Neural progenitor cell (in vitro differentiated cells): ENCODE data around the gene P2RX1.

ENCODE experiments used
- EZH2 ChIP-seq: fragments of 200-600 bp; sonication (generic); IDR thresholded peaks from 2 replicates; pipeline ENCODE4 v1.6.1; 2017; ENCODE audit warnings: antibody characterized with exemption, mild to moderate bottlenecking, moderate library complexity
- EZH2phosphoT487 ChIP-seq: fragments of 200-600 bp; sonication (generic); IDR thresholded peaks from 2 replicates; pipeline ENCODE4 v1.6.1; 2017; ENCODE audit warnings: antibody characterized with exemption
- TF ChIP-seq, protein P1 (sequence below): fragments of 200-600 bp; sonication (generic); IDR thresholded peaks from 2 replicates; pipeline ENCODE4 v1.5.1; 2017; ENCODE audit warnings: antibody characterized with exemption, mild to moderate bottlenecking

DNA sequence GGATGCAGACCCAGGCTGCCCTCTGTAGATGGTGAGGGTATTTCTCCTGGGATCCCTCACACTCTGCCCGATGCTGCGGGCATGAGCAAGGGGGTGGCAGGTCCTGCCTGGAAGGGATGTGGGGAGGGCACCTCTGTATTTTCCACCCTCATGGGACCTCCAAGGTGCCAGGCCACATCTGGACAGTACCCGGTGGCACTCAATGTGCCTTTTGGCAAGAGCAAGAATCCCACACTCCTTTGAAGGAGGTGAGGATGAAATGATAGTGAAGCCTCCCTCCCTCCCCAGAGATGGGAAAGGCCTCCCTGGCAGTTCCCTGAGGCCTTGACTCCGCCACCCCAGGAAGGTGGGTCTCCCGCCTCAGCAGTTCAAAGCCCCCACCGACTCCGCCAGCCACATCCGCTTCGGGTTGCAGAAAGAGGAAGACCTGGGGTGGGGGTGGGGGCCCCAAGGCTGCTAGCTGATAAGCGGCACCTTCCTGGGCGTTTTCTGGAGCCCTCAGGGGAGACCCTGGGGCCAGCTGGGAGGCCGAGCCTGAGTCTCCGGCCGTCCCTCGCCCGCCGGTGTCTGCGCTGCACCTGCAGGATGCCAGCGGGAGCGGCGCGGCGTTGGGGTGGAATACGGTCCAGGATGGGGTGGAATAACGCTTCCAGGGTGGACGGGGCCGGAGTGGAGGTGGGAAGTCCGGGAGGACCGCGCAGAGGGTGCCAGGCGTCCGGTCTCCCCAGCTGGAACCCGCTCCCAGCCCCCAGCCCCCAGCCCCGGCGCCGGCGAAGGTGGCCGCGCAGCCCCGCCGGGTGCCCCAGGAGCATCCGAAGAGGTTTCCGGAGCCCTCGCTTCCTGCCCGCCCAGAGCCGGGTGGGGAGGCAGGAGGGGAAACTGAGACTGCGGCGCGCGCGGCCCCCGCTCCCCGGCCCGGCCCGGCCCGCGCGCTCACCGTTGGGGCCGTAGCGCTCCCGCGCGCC, 47.3 kb upstream of the P2RX1 start:
- TF ChIP-seq, protein P1, sequence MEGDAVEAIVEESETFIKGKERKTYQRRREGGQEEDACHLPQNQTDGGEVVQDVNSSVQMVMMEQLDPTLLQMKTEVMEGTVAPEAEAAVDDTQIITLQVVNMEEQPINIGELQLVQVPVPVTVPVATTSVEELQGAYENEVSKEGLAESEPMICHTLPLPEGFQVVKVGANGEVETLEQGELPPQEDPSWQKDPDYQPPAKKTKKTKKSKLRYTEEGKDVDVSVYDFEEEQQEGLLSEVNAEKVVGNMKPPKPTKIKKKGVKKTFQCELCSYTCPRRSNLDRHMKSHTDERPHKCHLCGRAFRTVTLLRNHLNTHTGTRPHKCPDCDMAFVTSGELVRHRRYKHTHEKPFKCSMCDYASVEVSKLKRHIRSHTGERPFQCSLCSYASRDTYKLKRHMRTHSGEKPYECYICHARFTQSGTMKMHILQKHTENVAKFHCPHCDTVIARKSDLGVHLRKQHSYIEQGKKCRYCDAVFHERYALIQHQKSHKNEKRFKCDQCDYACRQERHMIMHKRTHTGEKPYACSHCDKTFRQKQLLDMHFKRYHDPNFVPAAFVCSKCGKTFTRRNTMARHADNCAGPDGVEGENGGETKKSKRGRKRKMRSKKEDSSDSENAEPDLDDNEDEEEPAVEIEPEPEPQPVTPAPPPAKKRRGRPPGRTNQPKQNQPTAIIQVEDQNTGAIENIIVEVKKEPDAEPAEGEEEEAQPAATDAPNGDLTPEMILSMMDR = no peak
- TF ChIP-seq EZH2phosphoT487 = peak; percentile 91
- peak; percentile 96 for TF ChIP-seq EZH2
